Astrocyte of the spinal cord (primary cell): ENCODE results near the gene ARHGAP26.

ENCODE experiments used
- DNase-seq: peaks from one replicate; pipeline ENCODE4 v3.0.0; 2011; ENCODE audit warnings: low read depth, low spot score
- H3K4me3 ChIP-seq: 2 replicates; pipeline ENCODE4 v1.5.1; 2011; ENCODE audit warnings: low read depth, mild to moderate bottlenecking, low read length, moderate library complexity
- CTCF ChIP-seq: IDR thresholded peaks from 2 replicates; pipeline ENCODE4 v1.5.1; 2012; ENCODE audit warnings: low read depth, mild to moderate bottlenecking, low read length, inconsistent platforms
- in situ Hi-C: cut with HindIII; loops from 2 replicates; pipeline ENCODE4 v1.10.0; 2017; ENCODE audit warnings: low sequenced_read_pairs

ARHGAP26 gene

DNA sequence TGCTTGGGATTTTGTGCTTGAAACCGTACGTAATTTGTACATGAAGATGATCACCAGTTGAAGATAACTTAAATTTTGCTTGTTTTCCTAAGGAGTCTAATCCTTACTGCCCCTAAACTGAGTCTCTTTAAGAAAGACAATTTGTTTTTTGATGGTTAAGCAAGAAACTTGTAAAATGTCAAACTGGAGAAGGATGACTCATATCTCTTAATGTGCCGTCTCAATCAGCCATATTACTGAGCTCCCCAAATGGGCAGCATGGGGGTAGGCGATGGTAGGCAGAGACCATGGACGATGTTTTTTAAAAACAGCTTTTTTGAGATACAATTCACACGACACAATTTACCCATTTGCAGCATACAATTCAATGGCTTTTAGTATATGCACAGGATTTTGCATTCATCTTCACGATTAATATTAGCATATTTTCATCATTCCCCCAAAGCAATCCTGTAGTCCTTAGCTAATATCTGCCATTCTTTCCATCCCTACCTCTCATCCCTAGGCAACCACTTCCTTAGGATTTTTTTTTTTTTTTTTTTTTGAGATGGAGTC is 14.3 kb downstream of the ARHGAP26 start:
- in situ Hi-C loops, result no loop called here
- no peak for DNase-seq
- no peak for TF ChIP-seq CTCF
- no peak overlapping the region for H3K4me3 ChIP-seq

DNA sequence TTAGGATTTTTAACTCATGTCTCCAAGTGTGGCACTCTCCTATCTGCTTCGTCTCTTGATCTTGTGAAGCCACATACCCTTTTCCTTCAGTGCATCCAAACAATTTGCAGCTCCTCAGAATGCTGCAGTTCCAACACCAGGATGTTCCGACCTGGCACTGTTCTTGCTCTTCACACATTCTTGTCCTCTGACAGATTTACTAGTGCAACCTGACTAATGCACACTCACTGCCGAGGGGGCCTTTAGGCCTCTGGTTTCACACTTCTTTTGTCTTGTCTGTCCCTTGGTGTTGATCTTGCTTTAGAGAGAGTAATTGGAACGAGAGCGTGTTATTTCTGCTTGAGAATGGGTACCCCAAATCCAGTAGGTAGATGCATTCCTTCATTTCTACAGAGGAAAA is 15.0 kb downstream of the ARHGAP26 start:
- H3K4me3 ChIP-seq, result no peak overlapping the region
- DNase-seq, result no peak
- in situ Hi-C loops, result no loop called here
- no peak for TF ChIP-seq CTCF

DNA sequence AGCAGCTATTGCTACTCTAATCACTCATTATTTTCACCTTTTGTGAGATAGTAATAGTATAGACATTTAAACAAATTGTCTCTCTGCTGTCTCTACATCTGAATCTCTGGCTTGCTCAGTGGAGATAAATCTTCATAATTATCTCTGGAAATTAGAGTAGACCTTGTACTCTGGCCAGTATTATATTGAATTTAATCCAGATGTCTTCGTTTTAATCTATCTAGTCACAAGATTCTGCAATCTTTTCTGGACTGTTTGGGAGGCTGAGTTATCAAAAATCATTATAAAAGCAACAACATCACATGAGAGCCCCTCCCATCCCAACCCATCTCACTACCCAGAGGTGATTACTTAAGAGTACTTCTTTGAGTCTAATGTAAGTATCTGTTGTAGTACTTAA is 19.0 kb downstream of the ARHGAP26 start:
- no peak for DNase-seq
- no peak for TF ChIP-seq CTCF
- in situ Hi-C loops, result no loop called here
- H3K4me3 ChIP-seq, result no peak overlapping the region

- DNase-seq, result no peak
- H3K4me3 ChIP-seq, result no peak overlapping the region
- in situ Hi-C loops, result no loop called here
- no peak for TF ChIP-seq CTCF
These were observed 22.1 kb downstream of the ARHGAP26 start for GRCh38 chr5:142792012-142792864.

DNA sequence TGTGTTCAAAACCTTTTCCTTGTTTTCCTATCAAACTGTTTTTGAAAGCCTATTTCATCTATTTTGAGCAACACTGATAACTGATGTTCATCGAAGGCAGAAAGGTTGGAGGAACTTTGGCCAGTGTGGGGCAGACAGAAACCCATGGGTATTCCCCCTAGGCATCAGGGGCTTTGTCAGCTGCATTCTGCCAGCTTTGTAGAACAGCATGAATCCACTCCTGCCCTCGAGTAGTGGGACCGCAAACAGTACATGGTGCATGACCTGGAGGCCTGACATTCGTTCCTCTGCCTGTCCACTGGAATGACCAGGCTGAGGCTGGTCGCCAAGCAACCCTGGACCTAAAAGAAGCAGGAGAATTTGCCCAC is 22.7 kb downstream of the ARHGAP26 start:
- in situ Hi-C loops, result no loop called here
- DNase-seq, result no peak
- no peak overlapping the region for H3K4me3 ChIP-seq
- TF ChIP-seq CTCF, result no peak

DNA sequence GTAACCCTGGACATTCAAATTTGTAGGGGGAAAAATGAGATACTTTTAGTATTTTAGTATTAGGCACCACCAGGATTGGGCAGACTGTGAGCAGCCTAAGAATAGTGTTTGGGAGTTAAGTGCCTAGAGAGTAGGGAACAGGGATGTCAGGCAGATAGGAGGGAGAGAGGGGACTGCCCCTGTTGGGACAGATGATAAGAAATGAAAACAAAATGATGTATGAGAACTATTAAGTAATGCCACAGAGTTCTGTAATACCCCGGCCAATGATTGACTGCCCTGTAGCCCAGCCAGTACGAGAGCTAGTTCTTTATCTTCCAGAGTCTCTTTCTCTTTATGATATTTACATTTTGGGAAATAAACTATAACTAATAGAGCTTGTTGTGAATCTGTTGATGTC is 24.4 kb downstream of the ARHGAP26 start:
- in situ Hi-C loops, result no loop called here
- no peak for DNase-seq
- no peak for TF ChIP-seq CTCF
- no peak overlapping the region for H3K4me3 ChIP-seq
